AG04449 (cell line): ENCODE results near the gene ZNRF2.
"Not testable (repeated sequence)": the region's sequence is repeated elsewhere in the genome, so short reads cannot be mapped to it uniquely, and the experiment has no call there.

Source experiments
- CTCF ChIA-PET: fragments of 350-600 bp; formaldehyde crosslinking; extraction: SDS; loops from one replicate; lab custom pipeline; 2021; ENCODE audit warnings: antibody characterized with exemption; lab: Yijun Ruan, JAX
- POLR2A ChIA-PET: fragments of 400-600, 350-600 bp; formaldehyde crosslinking; extraction: SDS; loops from one replicate; lab custom pipeline; 2020; ENCODE audit warnings: antibody characterized with exemption, inconsistent platforms; lab: Yijun Ruan, JAX
- DNase-seq: peaks from one replicate; pipeline ENCODE4 v3.0.0-alpha.2; 2010; ENCODE audit warnings: low read depth, low spot score
- H3K4me3 ChIP-seq: 2 replicates; pipeline ENCODE4 v1.5.1; 2011; ENCODE audit warnings: low read depth, mild to moderate bottlenecking, control low read depth, low read length
- TF ChIP-seq, protein P1 (sequence below): IDR thresholded peaks from one replicate; pipeline ENCODE4 v1.5.1; 2011; ENCODE audit warnings: mild to moderate bottlenecking, moderate library complexity, low read length, control low read depth, inconsistent platforms; ENCODE audit not compliant: insufficient read depth; ENCODE audit errors: missing control alignments

The ZNRF2 gene

DNA sequence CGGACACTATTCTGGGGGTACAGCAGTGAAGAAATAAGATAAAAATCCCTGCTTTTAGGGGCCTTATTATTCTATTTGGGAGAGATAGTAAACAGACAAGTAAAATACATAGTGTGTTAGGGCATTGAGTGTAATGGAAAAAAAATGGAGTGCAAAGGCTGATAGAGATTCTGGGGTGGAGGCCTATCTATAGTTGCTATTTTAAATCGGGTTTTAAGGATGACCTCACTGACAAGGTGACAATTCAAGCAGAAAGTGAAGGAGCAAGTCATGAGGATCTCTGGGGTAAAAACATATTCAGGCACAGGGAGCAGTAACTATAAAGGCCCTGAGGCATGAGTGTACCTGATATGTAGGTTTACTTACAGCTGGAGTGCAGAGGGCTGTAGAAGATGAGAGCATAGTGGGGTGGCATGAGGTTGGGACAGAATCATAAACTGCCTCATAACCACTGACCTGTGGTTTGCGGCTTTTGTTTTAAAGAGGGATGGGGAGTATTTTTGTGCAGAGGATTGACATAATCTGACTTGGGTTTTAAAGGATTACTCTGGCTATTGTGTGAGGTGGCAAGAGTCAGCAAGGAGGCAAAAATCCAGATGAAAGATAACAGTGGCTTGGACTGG is 8.1 kb downstream of the ZNRF2 start:
- POLR2A ChIA-PET, DNase-seq, H3K4me3 ChIP-seq, CTCF ChIA-PET: not testable (repeated sequence)

DNA sequence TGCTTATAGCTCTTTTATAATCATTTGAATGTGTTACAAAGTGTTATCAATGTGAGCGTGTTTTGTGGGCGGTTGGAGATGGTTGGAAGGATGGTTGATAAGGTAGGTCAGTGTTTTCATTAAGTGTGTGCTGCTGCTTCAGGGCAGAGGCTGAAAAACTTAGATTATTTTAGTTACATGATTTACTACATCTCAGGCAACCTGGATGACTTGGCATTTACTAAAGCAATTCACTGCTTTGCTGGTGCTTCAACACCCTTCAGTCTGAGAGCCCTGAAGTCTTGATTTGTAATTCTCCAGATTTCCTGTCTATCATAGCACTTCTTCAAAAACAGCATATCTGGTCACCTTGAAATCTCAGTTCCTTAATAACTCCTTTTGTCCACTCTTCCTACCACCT is 11.9 kb downstream of the ZNRF2 start:
- DNase-seq, CTCF ChIA-PET, H3K4me3 ChIP-seq, POLR2A ChIA-PET: not testable (repeated sequence)

DNA sequence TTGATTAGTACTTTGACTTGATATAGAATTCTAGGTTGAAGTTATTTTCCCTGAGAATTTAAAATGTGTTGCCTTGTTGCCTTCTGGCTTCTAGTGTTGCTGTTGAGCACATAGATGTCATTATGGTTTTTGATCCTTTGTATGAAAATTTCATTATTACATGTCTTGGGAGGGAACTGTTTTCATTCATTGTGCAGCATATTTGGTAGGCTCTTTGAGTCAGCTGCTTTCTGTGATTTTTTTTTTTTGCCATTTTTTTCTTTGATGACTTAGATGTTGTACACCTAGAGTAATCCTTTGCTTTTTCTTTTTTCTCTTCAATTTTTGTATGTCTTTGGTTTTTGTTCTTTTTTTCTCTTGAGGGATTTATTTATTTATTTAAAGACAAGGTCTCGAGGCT is 13.1 kb downstream of the ZNRF2 start:
- POLR2A ChIA-PET, H3K4me3 ChIP-seq, CTCF ChIA-PET: not testable (repeated sequence)

DNA sequence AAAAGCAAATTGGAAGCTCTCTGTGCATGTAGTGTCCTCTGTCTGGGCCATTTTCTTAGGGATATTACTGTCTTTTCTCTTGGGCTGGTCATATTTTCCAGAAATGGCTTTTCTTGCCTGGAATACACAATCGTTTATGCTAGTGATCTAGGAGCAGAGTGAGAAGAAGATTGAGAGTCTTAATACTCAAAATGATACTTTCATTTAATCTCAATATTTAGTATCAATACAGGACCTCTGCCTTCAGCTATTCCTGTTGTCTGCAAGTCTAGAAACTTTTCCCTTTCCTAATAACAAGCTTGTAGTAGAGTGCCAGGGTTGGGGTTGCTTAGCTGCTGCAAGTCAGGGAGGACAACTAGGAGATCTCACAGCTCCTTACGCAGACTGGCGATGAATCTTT is 14.0 kb downstream of the ZNRF2 start:
- CTCF ChIA-PET, DNase-seq, H3K4me3 ChIP-seq, POLR2A ChIA-PET: not testable (repeated sequence)

More for the DNA sequence above, 13.1 kb downstream of the ZNRF2 start:
- not testable (repeated sequence) for DNase-seq

DNA sequence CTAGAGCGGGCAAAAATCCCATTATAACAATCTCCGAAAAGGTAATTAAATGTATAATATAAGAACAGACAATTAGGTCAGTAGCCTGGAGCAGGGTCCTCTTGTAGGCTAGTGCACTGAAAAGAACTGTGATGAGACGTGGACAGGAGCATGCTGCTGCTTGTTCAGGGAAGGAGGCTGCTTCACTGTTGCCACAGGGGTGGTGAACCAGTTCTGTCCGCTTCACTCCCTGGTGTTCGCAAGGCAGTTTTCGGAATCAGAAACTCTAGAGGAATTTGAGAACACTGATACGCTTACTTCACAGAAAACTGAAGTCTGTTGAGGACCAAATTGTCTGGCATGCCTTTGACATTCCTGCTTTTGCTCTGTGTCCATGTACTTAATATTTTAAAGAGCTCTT is 17.4 kb downstream of the ZNRF2 start:
- ChIA-PET CTCF (no interaction called here), POLR2A (no interaction called here)
- TF ChIP-seq, protein P1, sequence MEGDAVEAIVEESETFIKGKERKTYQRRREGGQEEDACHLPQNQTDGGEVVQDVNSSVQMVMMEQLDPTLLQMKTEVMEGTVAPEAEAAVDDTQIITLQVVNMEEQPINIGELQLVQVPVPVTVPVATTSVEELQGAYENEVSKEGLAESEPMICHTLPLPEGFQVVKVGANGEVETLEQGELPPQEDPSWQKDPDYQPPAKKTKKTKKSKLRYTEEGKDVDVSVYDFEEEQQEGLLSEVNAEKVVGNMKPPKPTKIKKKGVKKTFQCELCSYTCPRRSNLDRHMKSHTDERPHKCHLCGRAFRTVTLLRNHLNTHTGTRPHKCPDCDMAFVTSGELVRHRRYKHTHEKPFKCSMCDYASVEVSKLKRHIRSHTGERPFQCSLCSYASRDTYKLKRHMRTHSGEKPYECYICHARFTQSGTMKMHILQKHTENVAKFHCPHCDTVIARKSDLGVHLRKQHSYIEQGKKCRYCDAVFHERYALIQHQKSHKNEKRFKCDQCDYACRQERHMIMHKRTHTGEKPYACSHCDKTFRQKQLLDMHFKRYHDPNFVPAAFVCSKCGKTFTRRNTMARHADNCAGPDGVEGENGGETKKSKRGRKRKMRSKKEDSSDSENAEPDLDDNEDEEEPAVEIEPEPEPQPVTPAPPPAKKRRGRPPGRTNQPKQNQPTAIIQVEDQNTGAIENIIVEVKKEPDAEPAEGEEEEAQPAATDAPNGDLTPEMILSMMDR: no peak
- no peak overlapping the region for H3K4me3 ChIP-seq
- no peak for DNase-seq

DNA sequence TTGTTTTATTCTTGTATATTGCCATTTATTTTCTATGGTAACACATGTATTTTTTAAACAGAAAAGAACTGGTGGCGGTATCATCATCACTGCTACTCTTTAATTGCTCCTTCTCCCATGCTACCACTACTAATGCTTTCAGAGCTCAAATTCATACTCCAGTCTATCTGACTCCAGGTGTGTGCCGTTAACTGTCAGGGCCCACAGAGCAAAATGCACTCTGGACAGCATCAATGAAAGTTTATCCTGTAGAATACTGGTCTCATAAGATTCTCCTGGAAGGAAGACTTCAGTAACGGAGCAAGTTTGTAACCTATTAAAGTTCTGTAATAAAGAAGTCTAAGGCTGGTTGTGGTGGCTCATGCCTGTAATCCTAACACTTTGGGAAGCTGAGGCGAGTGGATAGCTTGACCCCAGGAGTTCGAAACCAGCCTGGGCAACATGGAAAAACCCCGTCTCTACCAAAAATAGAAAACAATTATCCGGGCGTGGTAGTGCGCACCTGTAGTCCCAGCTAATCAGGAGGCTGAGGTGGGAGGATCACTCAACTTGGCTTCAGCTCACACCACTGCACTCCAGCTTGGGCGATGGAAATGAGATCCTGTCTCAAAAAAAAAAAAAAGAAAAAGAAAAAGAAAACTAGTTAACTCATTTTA is 18.4 kb downstream of the ZNRF2 start:
- POLR2A ChIA-PET: no interaction called here
- TF ChIP-seq, protein P1: no peak
- no peak overlapping the region for H3K4me3 ChIP-seq
- no peak for DNase-seq
- CTCF ChIA-PET: no interaction called here

DNA sequence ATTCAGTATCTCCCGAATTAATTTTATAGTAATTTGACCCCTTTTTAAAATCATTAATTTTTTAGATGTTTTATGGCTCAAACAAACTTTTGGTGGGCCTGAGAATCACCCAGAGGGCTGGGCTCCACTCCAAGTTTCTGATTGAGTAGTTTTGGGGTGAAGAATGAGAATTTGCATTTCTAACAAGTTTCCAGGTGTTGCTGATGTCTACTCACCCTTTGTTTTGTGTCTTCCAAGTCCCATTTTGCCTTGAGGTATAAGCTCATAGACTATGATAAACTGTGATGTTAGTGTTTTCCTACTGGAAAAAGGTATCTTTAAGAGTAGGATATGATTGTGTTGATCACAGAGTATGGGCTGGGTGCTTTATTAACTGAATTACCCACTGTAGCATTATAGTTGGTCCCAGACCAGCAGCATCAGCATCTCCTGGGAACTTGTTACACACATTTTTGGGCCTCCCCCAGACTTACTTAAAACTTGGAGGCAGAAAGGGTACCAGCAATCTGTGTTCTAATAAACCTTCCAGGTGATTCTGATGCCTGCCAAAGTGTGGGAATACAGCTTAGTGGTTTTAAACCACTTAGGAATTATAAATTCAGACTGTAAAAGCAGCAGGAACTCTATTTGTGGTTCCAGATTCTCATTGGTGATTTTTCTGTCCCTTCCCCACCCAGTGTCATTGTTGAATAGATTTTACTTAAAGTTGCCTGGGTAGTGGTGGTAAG is 19.1 kb downstream of the ZNRF2 start:
- POLR2A ChIA-PET: no interaction called here
- no peak overlapping the region for H3K4me3 ChIP-seq
- CTCF ChIA-PET: no interaction called here
- TF ChIP-seq, protein P1: no peak
- DNase-seq: no peak

DNA sequence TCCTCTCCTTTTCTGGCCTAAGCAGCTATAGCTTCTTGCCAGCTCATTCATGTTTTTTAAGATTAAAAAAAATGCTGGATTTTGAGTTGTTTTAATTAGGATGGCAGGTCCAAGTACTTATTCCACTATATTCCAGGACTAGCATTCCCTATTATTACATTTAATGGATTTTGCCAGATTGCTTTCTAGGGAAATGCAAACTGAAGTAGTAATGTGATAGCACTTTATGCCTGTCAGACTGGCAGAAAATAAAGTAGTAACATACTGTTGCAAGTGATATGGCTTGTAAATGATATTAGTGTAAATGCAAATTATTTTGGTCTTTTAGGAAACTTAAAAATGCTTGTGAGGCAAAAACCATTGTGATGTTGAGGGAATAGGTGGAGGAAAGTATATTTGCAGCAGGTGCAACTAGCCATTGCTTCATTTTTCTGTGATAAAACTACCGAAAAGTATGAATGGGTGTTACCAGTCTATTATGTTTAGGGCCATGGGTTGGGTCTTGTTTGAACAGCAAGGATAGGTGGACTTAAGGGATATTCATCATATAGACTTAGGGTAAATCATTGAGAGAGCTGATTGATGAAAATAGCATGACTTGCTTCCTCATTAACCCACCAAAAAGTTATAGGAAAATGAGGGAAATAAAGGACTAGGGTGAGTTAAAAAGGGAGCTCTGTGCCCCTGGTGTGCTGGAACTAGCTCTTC is 19.9 kb downstream of the ZNRF2 start:
- CTCF ChIA-PET: no interaction called here
- no peak for DNase-seq
- H3K4me3 ChIP-seq: no peak overlapping the region
- TF ChIP-seq, protein P1: no peak
- POLR2A ChIA-PET: no interaction called here
